Activated T-cell treated with anti-CD3 and anti-CD28 coated beads, Interleukin-2, amount 50 U/mL, for 24 hours (primary cell): ENCODE results near the gene SUSD3.
"Not testable (repeated sequence)": the region's sequence is repeated elsewhere in the genome, so short reads cannot be mapped to it uniquely, and the experiment has no call there.

Source experiments
- DNase-seq: peaks from one replicate; pipeline ENCODE4 v3.0.0-alpha.2; 2020
- H3K27ac Mint-ChIP-seq: 2 replicates; pipeline ENCODE4 v1.8.0; 2020; ENCODE audit warnings: mild to moderate bottlenecking, mixed read lengths
- H3K27me3 Mint-ChIP-seq: 2 replicates; pipeline ENCODE4 v1.8.0; 2020; ENCODE audit warnings: mixed read lengths
- H3K36me3 Mint-ChIP-seq: 2 replicates; pipeline ENCODE4 v1.8.0; 2020; ENCODE audit warnings: low read depth, mixed read lengths
- H3K4me1 Mint-ChIP-seq: 2 replicates; pipeline ENCODE4 v1.8.0; 2020; ENCODE audit warnings: low read depth, mixed read lengths
- H3K4me3 Mint-ChIP-seq: 2 replicates; pipeline ENCODE4 v1.8.0; 2020; ENCODE audit warnings: mild to moderate bottlenecking, moderate library complexity, mixed read lengths
- H3K9me3 Mint-ChIP-seq: 2 replicates; pipeline ENCODE4 v1.8.0; 2020; ENCODE audit warnings: mixed read lengths

SUSD3 gene

DNA sequence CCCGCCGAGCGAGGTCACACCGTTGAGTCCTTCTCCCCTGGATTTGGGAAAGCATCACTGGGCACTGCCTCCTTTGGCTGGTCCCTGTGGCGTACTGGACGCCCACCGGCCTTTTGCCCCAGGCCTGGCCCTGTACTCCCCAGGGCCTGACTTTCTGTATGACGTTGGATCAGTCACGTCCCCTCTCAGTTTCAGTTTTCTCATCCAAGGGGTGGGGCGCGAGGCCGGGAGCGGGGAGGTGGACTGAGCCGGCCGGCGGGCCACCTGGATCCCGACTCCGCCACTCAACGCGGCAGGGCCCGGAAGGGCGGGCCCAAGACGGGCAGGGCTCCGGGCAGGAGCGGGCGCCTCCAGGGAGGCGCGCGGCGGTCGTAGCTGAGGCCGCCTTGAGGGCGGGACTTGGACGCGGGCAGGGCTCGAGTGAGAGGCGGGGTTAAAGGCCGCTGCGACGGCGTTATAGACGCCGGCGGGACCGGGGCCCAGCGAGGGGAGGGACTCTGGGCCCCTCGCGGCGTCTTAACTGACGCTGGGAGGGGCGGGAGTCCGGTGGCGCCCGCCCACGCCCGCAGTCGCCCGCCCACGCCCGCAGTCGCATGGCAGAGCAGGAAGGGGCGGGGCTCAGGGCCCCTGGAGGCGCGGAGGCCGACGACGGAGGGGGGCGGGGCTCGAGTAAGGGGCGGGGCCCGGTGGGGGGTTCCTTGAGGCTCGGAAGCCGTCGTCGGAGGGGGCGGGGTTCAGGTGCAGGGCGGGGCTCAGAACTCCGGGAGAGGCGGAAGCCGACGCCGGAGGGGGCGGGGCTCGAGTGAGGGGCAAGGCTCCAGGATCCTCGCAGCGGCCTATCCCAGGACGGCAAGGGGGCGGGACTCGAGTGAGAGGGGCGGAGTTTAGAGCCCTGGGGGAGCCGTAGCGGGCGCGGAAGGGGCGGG lies 37.0 kb downstream of the SUSD3 start:
- peak overlapping the region; percentile 97 for H3K27ac Mint-ChIP-seq
- peak; percentile 100 for DNase-seq
- H3K9me3 Mint-ChIP-seq = peaks cover 6% of the 10 kb centered on the region
- no peaks in the 10 kb centered on the region for H3K27me3 Mint-ChIP-seq
- H3K4me3 Mint-ChIP-seq = peak overlapping the region; percentile 84
- peaks cover 22% of the 10 kb centered on the region for H3K36me3 Mint-ChIP-seq
- peaks cover 80% of the 10 kb centered on the region for H3K4me1 Mint-ChIP-seq

DNA sequence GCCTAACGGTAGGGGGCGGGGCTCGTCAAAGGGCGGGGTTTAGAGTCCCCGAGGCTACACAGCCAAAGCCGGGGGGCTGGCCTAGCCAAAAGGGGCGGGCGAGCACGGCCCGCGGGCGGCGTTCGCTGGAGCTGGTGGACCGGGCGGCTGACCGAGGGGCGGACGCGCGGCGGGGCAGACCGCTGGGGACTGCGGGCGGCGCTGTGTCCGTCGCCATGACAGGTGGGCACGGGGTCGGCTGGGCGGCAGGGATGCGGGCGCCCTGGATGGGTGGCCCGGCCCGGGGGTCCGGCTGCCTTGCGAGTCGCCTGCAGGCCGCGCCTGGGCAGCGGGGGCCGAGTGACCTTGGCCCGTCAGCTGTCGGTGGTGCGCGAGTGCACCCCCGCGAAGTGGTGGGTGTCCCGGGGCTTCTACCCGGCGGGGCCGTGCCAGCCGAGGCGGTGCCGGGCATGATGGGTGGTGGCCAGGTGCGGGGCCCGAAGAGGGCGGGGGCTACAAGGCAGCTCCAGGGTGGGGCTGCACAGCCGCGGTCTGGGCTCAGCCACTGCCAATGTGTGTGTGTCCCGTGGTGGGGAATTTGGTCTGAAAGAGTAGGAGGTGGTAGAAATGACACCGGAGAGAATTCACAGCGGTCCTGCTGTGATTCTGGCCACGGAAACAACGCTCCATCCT lies 37.8 kb downstream of the SUSD3 start, which contains the start of gene CARD19:
TSS of gene CARD19 (plus strand) at position 87 of the 672 bp plus-strand sequence. CDS start at position 216, 129 bp downstream.
- Mint-ChIP-seq H3K9me3 (peaks cover 1% of the 10 kb centered on the region), H3K4me3 (peak within 1 kb of the TSS; percentile 84), H3K4me1 (peaks cover 76% of the 10 kb centered on the region), H3K27ac (peak within 1 kb of the TSS; percentile 97), H3K27me3 (no peaks in the 10 kb centered on the region), H3K36me3 (peaks cover 22% of the 10 kb centered on the region)
- DNase-seq = no peak

DNA sequence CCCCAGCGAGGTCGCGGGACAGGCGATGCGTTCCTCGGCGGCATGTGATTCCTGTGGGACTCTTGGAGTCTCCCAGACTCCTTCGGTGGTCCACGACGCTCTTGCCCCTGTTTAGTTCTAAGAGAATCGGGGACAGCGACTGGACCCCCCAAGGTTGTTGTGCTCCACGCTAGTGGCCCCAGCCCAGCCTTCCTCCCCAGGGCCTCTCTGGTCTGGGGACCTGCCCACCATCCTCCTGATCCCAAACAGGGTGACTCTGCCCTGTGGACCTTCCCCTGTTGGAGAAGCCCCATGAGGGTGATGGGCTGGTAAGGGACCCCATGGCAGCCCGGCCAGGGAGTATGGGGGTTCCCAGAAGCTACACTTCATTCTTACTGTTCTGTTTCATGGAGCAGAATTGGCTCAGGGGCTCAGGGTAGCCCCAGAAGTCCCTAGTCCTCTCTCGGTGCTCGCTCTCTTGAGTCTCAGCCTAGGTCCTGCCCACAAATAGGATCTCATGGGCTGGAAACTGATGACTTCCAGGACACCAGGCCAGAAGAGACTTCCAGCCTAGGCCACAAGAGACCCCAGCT lies 38.4 kb downstream of the SUSD3 start:
- DNase-seq = no peak
- Mint-ChIP-seq H3K4me3 (peak overlapping the region; percentile 84), H3K4me1 (peaks cover 75% of the 10 kb centered on the region), H3K36me3 (peaks cover 23% of the 10 kb centered on the region), H3K27ac (peak overlapping the region; percentile 83), H3K27me3 (no peaks in the 10 kb centered on the region), H3K9me3 (no peaks in the 10 kb centered on the region)

DNA sequence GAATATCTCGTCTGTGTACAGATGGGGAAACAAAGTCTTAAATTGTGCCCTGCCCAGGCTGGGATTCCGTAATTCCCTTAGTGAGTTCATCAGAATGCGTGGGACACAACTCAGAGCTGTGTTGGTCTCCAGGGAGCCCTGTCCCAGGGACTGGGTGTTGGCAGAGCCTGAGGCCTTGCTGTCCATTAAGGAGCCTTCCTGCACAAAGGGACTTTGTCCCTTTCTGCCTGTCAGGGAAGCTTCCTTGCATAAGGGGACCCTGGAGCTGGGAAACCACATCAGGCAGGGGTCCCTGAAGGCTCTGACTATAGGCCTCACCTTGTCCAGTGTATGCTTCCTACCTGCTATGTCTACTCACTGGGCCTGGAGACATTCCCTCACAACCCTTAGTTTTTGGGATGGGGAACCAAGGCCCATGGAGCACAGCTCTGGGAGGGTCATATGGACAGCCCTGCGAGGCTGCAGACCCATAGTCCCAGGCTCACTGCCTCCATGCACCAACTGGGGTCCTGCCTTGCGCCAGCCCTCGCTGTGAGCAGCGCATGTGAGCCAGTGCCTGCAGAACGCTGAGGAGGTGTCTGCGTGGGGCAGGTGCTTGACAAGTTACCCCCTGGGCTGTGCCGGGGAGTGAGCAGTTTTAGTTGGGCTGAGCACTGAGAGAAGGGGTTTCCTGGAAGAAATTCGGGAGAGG lies 39.2 kb downstream of the SUSD3 start:
- Mint-ChIP-seq H3K27ac (peak overlapping the region; percentile 94), H3K9me3 (peaks cover 3% of the 10 kb centered on the region), H3K36me3 (peaks cover 28% of the 10 kb centered on the region), H3K27me3 (no peaks in the 10 kb centered on the region), H3K4me1 (peaks cover 75% of the 10 kb centered on the region), H3K4me3 (peak overlapping the region; percentile 84)
- no peak for DNase-seq

DNA sequence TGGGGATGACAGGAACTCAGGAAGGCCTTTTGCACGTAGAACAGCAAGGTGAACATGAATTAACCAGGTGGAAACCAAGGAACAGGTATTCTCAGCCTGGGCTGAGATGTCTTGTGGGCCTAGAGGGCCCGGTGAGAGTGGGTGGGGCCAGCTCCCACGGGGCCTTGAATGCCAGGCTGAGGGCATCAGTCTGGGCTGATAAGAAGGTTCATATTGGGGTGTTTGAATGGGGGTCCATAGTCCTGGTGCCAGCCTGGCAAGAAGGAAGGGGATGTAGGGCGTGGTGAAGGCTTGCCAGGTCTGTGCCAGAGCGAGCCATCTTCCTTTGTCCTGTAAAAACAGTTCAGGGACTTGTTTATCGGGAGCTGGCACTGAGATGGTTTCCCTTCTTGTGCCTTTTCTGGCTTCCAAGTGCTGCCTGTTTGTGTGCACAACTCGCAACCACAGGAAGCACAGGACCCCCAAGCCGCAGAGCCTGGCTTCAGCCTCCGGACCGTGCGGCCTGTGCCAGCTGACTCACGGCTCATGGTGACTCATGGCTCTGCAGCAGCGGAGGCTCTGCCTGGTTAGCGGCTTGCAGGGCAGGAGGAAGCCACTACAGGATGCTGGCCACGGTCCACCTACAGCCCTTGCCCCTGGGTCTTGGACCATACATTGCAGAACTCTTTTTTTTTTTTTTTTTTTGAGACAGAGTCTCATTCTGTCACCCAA lies 39.9 kb downstream of the SUSD3 start:
- Mint-ChIP-seq H3K36me3 (peaks cover 31% of the 10 kb centered on the region), H3K27me3 (no peaks in the 10 kb centered on the region), H3K4me3 (peak overlapping the region; percentile 84), H3K9me3 (peaks cover 3% of the 10 kb centered on the region), H3K27ac (peak overlapping the region; percentile 94), H3K4me1 (peaks cover 73% of the 10 kb centered on the region)
- peak; percentile 75 for DNase-seq

DNA sequence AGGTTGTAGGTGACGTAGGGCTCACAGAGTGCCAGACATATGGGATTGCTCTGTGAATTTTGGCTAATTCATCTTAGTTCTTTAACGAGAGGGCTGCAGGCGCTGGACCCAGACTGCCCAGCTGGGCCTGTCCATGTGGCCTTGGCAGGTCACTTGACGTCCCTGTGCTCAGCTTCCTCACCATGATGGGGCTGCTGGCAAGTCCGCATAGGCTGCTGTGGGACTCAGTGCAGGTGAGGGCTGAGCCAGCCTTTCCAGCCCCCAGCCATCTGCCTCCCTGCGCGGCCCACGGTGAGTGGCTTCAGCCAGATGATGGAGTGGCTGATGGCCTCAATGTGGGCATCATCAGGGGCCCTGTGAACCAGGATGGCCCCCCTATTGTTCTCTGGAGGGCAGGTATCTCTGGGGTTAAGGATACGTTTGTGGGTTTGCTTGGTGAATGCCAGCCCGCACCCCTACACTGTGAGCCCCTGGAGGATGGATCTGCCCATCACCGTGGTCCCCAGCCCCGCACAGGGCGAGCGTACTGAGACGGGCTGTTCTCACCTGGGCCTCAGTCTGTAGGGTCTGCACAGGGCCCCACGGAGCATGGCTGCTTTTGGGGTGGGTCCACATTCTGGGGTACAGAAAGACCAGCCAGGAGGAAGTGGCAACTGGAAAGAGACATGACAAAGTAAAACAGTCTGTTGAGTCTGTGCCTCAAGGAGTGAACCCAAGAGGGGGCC lies 41.2 kb downstream of the SUSD3 start:
- DNase-seq = no peak
- Mint-ChIP-seq H3K4me1 (peaks cover 69% of the 10 kb centered on the region), H3K4me3 (peak overlapping the region; percentile 52), H3K9me3 (peaks cover 12% of the 10 kb centered on the region), H3K36me3 (peaks cover 44% of the 10 kb centered on the region), H3K27ac (peak overlapping the region; percentile 37), H3K27me3 (no peaks in the 10 kb centered on the region)

DNA sequence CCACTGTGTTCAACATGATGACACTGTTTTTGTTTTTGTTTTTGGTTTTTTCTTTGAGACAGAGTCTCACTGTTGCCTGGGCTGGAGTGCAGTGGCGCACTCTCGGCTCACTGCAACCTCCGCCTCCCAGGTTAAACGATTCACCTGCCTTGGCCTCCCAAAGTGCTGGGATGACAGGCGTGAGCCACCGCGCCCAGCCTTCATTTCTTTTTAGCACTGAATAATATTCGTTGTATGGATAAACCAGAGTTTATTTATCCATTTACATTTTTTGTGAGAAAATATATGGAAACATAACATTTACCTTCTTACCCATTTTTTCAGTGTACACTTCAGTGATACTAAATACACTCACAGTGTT lies 41.8 kb downstream of the SUSD3 start:
- no peak overlapping the region for H3K4me3 Mint-ChIP-seq

DNA sequence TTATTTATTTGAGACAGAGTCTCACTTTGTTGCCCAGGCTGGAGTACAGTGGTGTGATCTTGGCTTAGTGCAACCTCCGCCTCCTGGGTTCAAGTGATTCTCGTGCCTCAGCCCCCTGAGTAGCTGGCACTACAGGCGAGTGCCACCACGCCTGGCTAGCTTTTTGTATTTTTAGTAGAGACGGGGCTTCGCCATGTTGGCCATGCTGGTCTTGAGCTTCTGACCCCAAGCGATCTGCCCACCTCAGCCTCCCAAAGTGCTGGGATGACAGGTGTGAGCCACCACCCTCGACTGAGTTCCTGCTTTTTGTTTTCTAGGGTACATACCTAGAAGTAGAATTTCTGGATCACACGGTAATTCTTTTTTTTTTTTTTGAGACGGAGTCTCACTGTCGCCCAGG lies 42.6 kb downstream of the SUSD3 start:
- not testable (repeated sequence) for H3K27me3 Mint-ChIP-seq, H3K4me3 Mint-ChIP-seq, DNase-seq, H3K27ac Mint-ChIP-seq
- peaks cover 14% of the 10 kb centered on the region for H3K9me3 Mint-ChIP-seq
- peaks cover 50% of the 10 kb centered on the region for H3K36me3 Mint-ChIP-seq
- H3K4me1 Mint-ChIP-seq = peaks cover 76% of the 10 kb centered on the region

More for the DNA sequence above, 41.8 kb downstream of the SUSD3 start:
- Mint-ChIP-seq H3K4me1 (peaks cover 69% of the 10 kb centered on the region), H3K27me3 (no peaks in the 10 kb centered on the region), H3K27ac (peak overlapping the region; percentile 37), H3K9me3 (peaks cover 14% of the 10 kb centered on the region), H3K36me3 (peaks cover 48% of the 10 kb centered on the region)
- no peak for DNase-seq

DNA sequence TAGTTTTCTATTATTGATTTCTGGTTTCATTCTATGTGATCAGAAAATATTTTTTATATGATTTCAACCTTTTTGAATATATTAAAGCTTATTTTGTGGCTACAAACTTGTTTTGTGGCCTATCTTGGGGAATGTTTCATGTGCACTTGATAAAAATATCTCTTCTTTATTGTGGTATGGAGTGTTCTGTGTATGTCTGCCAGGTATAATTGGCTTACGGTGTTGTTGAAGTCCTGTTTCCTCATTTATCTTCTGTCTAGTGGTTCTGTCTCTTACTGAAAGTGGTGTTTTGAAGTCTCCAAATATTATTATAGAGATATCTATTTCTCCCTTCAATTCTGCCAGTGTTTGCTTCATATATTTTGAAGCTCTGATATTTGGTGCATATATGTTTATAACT lies 47.1 kb downstream of the SUSD3 start:
- H3K9me3 Mint-ChIP-seq = peaks cover 14% of the 10 kb centered on the region
- no peaks in the 10 kb centered on the region for H3K27me3 Mint-ChIP-seq
- no peak overlapping the region for H3K4me3 Mint-ChIP-seq
- no peak overlapping the region for H3K27ac Mint-ChIP-seq
- peaks cover 61% of the 10 kb centered on the region for H3K36me3 Mint-ChIP-seq
- H3K4me1 Mint-ChIP-seq = peaks cover 72% of the 10 kb centered on the region
- no peak for DNase-seq

DNA sequence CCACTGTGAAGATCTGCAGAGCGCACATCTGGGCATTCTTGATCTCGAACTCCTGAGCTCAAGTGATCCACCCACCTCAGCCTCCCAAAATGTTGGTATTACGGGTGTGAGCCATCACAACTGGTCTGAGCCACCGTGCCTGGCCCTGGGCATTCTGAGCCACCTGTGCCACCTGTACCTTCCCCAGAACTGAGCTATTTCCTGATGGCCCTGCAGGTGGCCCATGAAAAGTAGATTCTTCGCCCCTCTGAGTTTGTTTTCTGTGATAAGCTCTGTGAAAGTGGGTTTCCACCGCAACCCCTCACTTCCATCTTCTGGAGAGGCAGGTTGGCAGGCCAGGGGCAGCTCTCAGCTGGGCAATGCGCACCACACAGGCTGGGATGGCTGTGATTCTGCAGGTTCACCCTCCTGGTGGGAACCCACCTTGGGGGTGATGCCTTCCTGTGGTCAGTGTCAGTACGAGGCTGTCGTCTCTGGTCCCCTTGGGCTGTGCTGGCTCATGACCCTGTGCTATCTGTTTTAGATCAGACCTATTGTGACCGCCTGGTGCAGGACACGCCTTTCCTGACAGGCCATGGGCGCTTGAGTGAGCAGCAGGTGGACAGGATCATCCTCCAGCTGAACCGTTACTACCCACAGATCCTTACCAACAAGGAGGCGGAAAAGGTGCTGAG lies 48.8 kb downstream of the SUSD3 start:
- no peak for DNase-seq
- no peaks in the 10 kb centered on the region for H3K27me3 Mint-ChIP-seq
- H3K4me3 Mint-ChIP-seq = no peak overlapping the region
- peaks cover 13% of the 10 kb centered on the region for H3K9me3 Mint-ChIP-seq
- H3K4me1 Mint-ChIP-seq = peaks cover 61% of the 10 kb centered on the region
- H3K27ac Mint-ChIP-seq = peak overlapping the region; percentile 77
- peaks cover 65% of the 10 kb centered on the region for H3K36me3 Mint-ChIP-seq

DNA sequence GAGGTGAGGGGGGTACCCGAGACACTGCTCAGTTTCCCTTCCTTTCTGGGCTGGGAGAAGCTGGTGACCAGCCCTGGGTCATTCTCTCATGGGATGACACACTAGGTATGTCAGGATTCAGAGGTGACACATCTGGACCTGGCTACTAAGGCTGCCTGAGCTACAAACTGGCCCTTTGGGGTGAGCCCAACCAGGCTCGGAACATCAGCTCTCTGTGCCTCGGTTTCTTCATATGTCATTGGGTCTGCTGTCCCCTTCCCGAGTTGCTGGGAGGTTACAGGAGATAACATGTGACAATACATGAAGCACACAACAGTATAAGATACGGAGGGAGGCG lies 49.3 kb downstream of the SUSD3 start:
- peak overlapping the region; percentile 77 for H3K27ac Mint-ChIP-seq
- peaks cover 57% of the 10 kb centered on the region for H3K4me1 Mint-ChIP-seq
- no peak overlapping the region for H3K4me3 Mint-ChIP-seq
- peaks cover 12% of the 10 kb centered on the region for H3K9me3 Mint-ChIP-seq
- DNase-seq = no peak
- H3K36me3 Mint-ChIP-seq = peaks cover 65% of the 10 kb centered on the region
- H3K27me3 Mint-ChIP-seq = no peaks in the 10 kb centered on the region

DNA sequence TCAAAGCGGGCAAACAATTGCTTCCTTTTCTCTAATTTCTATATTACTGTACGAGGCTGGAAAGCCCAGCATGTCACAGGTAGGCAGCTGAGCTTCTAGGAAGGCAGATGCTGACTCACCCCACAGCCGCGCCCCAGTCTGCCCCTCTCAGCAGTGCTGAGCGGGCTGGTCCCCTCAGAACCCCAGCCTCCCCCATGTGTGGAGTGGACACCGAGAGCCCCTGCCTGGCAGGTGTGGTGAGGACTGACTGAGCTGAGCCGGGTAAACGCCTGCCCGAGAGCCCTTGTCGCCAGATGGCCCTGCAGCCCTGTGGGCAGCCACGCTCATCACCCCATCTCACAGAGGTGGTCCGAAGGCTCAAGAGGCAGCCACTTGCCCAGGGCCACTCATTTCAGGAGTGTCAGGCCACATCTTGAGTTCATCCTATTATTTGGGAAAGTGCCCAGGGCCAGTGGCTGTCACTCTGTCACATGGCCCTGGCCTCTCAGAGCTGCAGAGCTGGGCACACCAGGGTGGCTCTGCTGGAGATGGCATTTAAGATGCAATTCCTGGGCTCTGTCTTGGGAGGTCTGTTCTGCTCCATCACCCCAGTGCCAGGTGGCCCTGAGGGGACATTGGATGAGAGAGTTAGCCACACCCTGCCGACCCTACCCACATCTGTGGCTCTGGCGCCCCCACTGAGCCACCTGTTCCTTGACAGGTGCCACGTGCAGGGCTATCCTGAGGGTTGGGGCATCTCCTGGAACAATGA lies 50.0 kb downstream of the SUSD3 start:
- H3K9me3 Mint-ChIP-seq = peaks cover 10% of the 10 kb centered on the region
- no peak for DNase-seq
- H3K27ac Mint-ChIP-seq = peak overlapping the region; percentile 77
- H3K4me1 Mint-ChIP-seq = peaks cover 52% of the 10 kb centered on the region
- H3K27me3 Mint-ChIP-seq = no peaks in the 10 kb centered on the region
- H3K4me3 Mint-ChIP-seq = no peak overlapping the region
- peaks cover 69% of the 10 kb centered on the region for H3K36me3 Mint-ChIP-seq
